Measurements from ENCODE around the gene ENOX1. TPM values are rescaled to one million over a fixed set of nuclear protein-coding genes. Genes with fewer than 3 reads are reported as not detected.

Gene ENOX1
- total and polyA plus RNA-seq, 3 donors from 2014 or later: 11.0 to 14.2 (median 11.5) TPM

GRCh38 chr13:43773602-43774001 lies 13.2 kb downstream of the ENOX1 start:
- DNase-seq: no peak
- no peak overlapping the region for H3K27ac ChIP-seq
- intact Hi-C loops (cut with DNase I; ENCODE audit: low total_unique reads): no loop called here
- no peak overlapping the region for H3K4me3 ChIP-seq
- no peaks in the 10 kb centered on the region for H3K36me3 ChIP-seq (ENCODE audit: low read depth, missing control alignments)
- H3K27me3 ChIP-seq: no peaks in the 10 kb centered on the region
- 82 to 83% methylated on average over 2 of the region's 2 CpGs for whole genome bisulfite sequencing, 2 donors
- H3K4me1 ChIP-seq: no peaks in the 10 kb centered on the region
- no peaks in the 10 kb centered on the region for H3K9me3 ChIP-seq
- no peak for TF ChIP-seq POLR2A (IDR thresholded peaks at IDR 0.05)
- TF ChIP-seq, protein P1, sequence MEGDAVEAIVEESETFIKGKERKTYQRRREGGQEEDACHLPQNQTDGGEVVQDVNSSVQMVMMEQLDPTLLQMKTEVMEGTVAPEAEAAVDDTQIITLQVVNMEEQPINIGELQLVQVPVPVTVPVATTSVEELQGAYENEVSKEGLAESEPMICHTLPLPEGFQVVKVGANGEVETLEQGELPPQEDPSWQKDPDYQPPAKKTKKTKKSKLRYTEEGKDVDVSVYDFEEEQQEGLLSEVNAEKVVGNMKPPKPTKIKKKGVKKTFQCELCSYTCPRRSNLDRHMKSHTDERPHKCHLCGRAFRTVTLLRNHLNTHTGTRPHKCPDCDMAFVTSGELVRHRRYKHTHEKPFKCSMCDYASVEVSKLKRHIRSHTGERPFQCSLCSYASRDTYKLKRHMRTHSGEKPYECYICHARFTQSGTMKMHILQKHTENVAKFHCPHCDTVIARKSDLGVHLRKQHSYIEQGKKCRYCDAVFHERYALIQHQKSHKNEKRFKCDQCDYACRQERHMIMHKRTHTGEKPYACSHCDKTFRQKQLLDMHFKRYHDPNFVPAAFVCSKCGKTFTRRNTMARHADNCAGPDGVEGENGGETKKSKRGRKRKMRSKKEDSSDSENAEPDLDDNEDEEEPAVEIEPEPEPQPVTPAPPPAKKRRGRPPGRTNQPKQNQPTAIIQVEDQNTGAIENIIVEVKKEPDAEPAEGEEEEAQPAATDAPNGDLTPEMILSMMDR (IDR thresholded peaks at IDR 0.05): no peak

GRCh38 chr13:43770871-43771270 lies 15.9 kb downstream of the ENOX1 start:
- Histone ChIP-seq H3K27me3 (no peaks in the 10 kb centered on the region), H3K4me3 (no peak overlapping the region), H3K4me1 (peaks cover 11% of the 10 kb centered on the region), H3K36me3 (ENCODE audit: low read depth, missing control alignments) (no peaks in the 10 kb centered on the region), H3K27ac (no peak overlapping the region), H3K9me3 (no peaks in the 10 kb centered on the region)
- no peak for DNase-seq
- intact Hi-C loops (cut with DNase I; ENCODE audit: low total_unique reads): no loop called here
- 70 to 83% methylated on average over 3 of the region's 3 CpGs for WGBS, 2 donors
- TF ChIP-seq, protein P1 (IDR thresholded peaks at IDR 0.05): no peak
- TF ChIP-seq POLR2A (IDR thresholded peaks at IDR 0.05): no peak

GRCh38 chr13:43769529-43769928 lies 17.2 kb downstream of the ENOX1 start:
- Histone ChIP-seq H3K4me3 (no peak overlapping the region), H3K27me3 (no peaks in the 10 kb centered on the region), H3K4me1 (peaks cover 11% of the 10 kb centered on the region), H3K9me3 (no peaks in the 10 kb centered on the region), H3K27ac (no peak overlapping the region), H3K36me3 (ENCODE audit: low read depth, missing control alignments) (no peaks in the 10 kb centered on the region)
- TF ChIP-seq, protein P1 (IDR thresholded peaks at IDR 0.05): no peak
- TF ChIP-seq POLR2A (IDR thresholded peaks at IDR 0.05): no peak
- WGBS, 2 donors: 91 to 97% methylated on average over 2 of the region's 2 CpGs
- DNase-seq: no peak
- intact Hi-C loops (cut with DNase I; ENCODE audit: low total_unique reads): no loop called here

- intact Hi-C loops (cut with DNase I; ENCODE audit: low total_unique reads): no loop called here
- Histone ChIP-seq H3K4me1 (peaks cover 11% of the 10 kb centered on the region), H3K9me3 (no peaks in the 10 kb centered on the region), H3K36me3 (ENCODE audit: low read depth, missing control alignments) (no peaks in the 10 kb centered on the region), H3K4me3 (no peak overlapping the region), H3K27ac (no peak overlapping the region), H3K27me3 (no peaks in the 10 kb centered on the region)
- TF ChIP-seq, protein P1 (IDR thresholded peaks at IDR 0.05): no peak
- no peak for TF ChIP-seq POLR2A (IDR thresholded peaks at IDR 0.05)
- WGBS, 2 donors: 26 to 37% methylated on average over 2 of the region's 2 CpGs
- DNase-seq: peak; percentile 38
These were observed 19.3 kb downstream of the ENOX1 start for GRCh38 chr13:43767341-43767931.

DNA sequence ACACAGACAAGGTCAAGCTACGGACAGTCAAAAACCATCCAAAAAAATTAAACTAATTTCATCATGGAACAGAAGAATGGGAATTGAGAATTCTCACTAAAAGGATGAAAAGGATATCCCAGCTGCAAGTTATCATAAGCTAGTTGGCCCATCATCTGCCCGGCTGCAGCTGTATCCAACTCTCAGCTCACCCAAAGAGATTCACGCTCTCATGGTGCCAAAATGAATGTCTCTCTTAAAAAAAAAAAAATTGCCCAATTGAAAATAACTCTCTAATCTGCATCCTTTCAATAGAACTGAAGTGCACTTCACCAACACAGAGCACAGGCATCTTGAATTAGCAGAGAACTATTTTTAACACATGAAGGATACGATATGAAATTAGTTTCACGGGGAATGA lies 20.0 kb downstream of the ENOX1 start:
- H3K27ac ChIP-seq: no peak overlapping the region
- peaks cover 11% of the 10 kb centered on the region for H3K4me1 ChIP-seq
- no peak overlapping the region for H3K4me3 ChIP-seq
- no peak for DNase-seq
- TF ChIP-seq POLR2A (IDR thresholded peaks at IDR 0.05): no peak
- TF ChIP-seq, protein P1 (IDR thresholded peaks at IDR 0.05): no peak
- 38 to 39% methylated on average over 5 of the region's 5 CpGs for WGBS, 2 donors
- no peaks in the 10 kb centered on the region for H3K9me3 ChIP-seq
- H3K27me3 ChIP-seq: no peaks in the 10 kb centered on the region
- intact Hi-C loops (cut with DNase I; ENCODE audit: low total_unique reads): no loop called here
- H3K36me3 ChIP-seq (ENCODE audit: low read depth, missing control alignments): no peaks in the 10 kb centered on the region

All from testis (tissue), 3 donors.